ENCODE measurements around the gene FIGLA.

DNA sequence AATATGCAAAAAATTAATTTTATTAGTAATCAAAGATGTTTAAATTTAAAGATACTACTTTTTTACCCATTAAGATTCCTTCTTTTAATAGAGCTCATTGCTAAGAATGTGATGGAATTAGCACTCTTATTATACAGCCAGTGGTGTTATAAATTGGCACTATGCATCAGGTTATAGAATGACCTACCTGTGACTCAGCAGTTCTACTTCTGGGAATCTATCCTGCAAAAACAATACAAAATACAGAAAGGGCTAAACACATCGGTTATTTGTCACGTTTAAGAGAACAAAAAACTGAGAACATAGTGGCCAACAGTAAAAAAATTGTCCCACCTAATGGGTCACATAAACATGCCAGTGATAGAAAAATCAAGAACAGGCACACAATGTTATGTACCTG, 13.0 kb downstream of the FIGLA start:
- TF ChIP-seq POLR2A (IDR thresholded peaks at IDR 0.05) = no peak
- TF ChIP-seq, protein P1, sequence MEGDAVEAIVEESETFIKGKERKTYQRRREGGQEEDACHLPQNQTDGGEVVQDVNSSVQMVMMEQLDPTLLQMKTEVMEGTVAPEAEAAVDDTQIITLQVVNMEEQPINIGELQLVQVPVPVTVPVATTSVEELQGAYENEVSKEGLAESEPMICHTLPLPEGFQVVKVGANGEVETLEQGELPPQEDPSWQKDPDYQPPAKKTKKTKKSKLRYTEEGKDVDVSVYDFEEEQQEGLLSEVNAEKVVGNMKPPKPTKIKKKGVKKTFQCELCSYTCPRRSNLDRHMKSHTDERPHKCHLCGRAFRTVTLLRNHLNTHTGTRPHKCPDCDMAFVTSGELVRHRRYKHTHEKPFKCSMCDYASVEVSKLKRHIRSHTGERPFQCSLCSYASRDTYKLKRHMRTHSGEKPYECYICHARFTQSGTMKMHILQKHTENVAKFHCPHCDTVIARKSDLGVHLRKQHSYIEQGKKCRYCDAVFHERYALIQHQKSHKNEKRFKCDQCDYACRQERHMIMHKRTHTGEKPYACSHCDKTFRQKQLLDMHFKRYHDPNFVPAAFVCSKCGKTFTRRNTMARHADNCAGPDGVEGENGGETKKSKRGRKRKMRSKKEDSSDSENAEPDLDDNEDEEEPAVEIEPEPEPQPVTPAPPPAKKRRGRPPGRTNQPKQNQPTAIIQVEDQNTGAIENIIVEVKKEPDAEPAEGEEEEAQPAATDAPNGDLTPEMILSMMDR (IDR thresholded peaks at IDR 0.05) = no peak

All from prostate gland (tissue), 2 donors.